DMS53 treated with DMSO at 0.1 percent for 48 hours (cell line): ENCODE data around the gene LZTR1.

Source experiments
- DNase-seq: peaks from one replicate; lab custom pipeline; 2025; ENCODE audit not compliant: unreplicated experiment; lab: John Stamatoyannopoulos, UW

LZTR1 gene

DNA sequence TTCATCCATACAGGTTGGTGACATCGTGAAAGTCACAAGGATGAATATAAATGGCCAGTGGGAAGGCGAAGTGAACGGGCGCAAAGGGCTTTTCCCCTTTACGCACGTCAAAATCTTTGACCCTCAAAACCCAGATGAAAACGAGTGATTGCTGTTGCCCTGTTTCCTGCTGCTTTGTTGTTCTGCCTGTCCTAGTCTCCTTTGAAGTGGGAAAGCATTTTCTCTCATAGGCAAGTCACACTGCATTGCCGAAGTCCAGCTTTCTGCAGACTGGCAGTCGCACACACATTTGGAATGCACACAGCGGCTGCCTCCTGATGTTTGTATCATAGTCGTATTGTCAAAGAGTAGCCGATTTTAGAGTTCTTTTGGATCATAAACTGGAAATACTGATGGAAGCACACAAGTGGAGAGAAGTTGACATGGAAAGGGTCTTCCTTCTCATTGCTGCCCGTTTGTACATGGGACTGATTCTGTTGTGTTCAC is 32.4 kb upstream of the LZTR1 start:
- DNase-seq, result no peak

DNA sequence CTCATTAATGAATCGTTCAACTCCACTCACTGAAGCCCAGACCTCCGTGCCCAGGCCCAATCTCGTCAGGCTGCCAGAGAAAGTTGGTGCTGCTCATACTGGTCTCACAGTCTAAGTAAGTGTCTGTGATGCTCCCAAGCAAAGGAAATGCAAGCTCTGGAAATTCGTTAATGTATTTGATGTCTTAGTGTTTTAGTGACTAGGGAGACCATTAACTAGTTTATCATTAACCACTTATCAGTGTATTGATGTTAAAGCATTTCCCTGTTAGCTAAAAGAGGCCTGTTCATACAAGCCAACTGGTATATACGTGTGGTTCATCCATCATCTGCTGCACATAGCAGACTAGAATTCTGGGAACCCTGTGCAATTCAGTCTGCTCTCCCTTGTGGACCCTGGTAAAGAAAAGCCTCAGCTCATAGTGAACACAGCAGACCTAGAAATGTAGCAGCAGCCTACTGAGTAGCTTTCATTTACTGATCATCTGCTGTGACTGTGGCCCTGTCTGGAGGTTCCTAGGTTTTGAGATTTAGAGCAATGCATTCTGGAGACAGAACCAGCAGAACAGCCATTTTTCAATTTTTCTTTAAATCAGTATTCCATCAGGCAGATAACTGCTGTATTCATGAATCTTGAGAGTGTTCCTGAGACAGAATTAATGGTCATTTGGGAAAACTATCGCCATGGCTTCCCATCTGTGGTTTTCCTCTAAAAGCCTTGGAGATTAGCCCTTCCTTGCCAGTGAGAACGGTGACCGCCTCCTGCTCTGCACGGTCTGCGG is 30.8 kb upstream of the LZTR1 start:
- DNase-seq, result no peak

DNA sequence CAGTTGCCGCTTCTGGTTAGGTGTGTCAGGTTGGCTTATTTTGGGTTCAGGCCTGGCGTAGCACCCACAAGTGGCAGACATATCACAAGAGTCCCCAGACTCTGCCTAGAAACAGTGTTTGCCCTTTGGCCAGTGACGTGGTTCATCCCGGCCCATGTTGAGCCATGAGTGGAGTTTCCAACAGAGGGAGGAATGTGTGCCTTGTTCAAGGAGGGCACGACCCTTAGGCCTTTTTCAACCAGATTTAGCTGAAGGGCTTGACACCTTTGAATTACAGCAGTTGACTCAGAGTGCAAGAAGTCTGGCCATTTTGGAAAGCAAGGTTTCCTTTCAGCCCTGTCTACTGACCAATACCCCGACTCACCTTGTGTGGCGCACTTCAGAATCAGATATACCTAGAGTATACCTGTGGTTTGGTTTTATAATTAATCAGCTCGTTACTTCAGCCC is 30.1 kb upstream of the LZTR1 start:
- no peak for DNase-seq

DNA sequence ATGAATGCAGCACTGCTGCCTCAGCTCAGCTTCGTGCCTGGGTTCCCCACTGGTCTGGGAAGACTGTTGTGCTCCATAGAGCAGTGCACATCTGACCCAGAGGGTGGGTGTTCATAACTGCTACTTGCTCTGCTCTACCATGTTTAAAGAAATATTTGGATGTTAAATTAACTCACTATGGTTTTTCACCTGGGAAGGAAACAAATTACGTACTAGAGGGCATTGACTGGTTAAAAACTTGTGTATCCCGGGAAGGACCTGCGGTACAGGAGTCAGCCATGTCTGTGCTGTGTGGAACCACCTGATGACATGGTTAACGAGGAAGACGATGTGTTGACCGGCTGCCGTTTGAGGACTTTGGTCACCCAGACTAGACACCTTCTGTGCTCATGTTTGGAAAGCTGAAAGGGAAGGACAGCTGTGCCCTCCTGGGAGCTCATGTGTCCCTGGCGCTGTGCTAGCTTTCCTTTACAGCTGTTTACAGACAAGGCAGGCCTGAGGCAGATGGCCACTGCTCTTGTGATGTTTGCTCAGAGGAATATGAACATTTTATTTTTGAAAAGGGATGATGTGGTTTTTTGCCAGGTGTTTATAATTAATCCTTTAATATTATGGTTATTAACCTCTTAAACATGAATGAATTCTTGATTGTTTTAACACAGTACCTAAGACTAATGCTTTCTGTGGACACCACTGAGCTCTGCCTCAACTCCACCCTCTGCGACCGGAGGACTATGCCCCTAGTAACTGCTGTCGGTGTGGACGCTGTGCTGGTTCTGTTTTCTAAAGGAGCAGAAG is 29.4 kb upstream of the LZTR1 start:
- peak; percentile 72 for DNase-seq

DNA sequence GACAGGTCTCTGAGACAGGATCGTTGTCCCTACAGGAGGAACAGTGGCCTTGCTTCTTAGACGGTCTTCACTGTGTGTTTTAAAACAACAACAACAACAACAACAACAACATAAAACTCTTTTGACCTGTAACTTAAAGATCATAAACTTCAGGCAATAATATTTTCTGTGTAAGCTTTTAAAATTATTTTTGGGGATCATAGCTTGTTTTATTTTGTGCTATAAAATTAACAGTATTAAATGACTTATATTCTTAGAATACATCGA is 28.8 kb upstream of the LZTR1 start:
- no peak for DNase-seq

DNA sequence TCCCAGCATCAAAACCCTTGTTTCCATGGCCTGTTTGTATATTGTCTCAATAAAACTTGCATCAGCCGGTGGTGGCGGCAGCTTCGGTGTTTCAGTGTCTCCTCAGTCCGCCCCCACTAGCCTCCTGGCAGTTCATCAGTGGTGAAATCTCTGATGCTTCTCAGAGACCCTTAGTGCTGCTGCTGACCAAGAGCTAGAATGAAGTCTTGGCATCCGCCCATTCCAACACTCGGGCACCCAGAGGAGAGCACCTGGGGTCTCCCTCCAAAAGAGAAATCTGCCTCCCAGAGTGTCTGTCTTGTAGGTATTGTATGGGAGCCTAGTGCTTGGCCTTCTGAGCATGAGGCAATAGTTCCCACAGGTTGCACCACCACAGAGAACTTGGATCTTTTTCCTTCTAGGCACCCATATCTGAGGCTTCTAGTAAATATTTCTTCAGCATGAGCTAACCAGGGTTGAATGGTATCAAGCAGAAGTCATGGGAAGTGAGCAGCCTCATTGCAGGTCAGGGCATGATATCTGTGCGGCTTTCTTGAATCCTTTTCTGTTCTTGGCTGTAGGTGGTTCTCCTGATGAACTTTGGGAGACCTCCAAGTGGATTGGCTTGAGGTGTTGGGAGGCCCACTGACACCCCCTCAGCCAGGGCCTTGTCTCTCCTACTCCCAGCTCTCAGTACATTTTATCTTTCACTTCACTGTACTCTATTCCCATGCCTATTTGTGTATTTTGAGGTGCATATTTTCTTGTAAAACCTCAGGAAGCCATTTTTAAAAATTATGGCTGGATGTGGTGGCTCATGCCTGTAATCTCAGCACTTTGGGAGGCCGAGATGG is 28.2 kb upstream of the LZTR1 start:
- DNase-seq, result no peak

DNA sequence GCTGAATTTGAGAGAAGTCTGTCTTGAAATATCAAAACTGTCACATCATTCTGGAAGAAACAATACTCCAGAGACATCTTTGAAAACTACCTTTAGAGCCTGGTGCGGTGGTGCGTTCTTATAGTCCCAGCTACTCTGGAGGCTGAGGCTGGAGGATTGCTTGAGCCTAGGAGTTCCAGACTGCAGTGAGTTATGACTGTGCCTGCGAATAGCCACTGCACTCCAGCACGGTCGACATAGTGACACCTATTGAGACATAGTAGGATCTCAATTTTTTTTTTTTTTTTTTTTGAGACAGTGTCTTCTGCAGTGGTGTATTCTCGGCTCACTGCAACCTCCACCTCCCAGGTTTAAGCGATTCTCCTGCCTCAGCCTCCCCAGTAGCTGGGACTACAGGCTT is 26.5 kb upstream of the LZTR1 start:
- DNase-seq, result no peak

DNA sequence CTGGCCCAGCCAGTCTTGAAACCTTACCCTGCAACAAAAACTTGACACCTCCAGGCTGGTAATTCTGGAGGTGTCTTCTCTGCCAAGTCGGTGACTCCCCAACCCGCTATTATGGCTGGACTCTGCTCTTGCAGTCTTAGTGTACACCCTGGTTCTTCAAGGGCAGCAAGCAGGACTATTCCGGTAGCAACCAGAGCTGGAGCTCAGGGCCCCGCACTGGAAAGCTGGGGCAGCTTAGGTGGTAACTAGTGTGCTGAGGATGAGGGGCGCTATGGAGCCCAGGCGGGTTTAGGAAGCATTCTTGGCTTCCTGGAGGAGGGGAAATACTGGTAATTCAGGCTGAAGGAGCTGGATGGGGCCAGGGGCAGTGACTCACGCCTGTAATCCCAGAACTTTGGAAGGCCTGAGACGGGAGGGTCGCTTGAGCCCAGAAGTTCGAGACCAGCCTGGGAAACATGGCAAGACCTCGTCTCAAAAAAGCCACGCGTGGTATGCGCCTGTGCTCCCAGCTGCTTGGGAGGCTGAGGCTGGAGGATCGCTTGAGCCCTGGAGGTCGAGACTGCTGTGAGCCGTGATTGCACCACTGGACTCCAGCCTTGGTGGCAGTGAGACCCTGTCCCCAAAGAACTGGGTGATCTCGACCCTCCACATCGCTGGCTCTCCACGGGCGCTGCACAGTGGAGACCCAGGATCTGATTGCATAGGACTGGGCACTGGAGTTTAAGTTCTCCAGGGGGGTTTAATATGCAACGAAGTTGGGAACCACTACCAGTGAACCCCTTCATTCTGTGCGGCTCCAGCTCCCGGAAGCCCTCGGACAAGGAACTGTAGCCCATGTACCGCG is 25.6 kb upstream of the LZTR1 start:
- no peak for DNase-seq

DNA sequence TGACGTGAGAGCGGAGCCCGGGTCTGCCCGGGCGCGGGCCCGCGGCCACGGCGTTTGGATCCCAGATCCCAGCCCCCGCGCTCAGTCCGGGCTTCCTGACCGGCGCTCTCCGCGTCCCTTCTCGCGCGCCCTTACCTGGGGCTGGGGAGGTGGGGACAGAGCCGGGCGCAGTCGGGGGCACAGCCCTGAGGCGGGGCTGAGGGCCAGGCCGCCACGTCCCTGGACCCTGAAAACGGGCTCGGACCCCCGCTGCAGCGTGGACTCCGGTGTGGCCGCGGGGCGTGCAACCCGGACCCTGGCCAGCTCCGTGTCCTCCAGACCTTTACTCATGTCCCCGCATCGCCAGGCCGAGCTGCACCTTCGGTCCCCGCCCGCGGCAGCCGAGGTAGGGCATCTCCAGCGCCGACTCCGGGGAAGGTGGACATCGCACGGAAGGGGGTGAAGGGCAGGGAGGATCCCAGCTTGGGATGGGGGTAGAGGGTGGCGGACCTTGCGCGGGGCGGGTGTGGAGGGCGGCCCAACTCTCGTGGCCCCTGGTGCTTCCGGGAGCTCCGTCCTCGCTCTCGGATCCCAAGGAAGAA is 24.9 kb upstream of the LZTR1 start:
- no peak for DNase-seq

DNA sequence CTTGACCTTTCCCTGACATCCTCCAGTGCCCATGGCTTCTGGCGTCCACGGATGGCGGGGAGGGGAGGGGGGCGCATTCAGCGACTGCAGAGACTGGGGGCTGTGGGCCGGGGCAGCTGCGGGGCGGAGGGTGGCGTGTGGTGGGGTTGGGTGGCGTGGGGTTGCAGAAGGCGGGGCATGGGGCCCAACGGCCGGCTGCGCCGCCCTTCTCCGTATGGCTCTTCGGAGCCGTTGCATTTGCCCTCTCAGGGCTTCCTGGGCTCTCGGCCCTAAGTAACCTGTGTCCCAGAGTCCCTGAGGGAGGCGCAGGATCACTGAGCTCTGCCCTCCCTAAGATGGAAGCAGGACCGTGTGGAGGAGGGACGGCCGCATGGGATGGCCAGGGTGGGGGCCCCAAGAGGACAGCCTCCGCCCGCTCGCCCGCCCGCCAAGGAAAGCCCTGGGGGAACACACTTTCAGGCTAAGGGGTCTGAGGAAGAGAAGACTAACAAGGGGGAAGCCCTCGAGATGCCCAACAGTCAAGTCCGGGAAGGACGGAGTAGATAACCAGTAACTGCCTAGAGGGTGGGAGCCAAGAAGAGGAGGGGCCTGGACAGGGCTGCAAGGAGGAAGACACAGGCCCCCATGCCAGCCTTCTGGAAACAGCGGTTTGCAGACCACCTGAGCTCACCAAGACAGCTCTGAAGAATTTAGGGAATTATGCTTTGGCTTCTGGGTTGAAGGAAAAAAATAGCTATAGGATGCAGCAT is 24.2 kb upstream of the LZTR1 start:
- DNase-seq, result no peak

DNA sequence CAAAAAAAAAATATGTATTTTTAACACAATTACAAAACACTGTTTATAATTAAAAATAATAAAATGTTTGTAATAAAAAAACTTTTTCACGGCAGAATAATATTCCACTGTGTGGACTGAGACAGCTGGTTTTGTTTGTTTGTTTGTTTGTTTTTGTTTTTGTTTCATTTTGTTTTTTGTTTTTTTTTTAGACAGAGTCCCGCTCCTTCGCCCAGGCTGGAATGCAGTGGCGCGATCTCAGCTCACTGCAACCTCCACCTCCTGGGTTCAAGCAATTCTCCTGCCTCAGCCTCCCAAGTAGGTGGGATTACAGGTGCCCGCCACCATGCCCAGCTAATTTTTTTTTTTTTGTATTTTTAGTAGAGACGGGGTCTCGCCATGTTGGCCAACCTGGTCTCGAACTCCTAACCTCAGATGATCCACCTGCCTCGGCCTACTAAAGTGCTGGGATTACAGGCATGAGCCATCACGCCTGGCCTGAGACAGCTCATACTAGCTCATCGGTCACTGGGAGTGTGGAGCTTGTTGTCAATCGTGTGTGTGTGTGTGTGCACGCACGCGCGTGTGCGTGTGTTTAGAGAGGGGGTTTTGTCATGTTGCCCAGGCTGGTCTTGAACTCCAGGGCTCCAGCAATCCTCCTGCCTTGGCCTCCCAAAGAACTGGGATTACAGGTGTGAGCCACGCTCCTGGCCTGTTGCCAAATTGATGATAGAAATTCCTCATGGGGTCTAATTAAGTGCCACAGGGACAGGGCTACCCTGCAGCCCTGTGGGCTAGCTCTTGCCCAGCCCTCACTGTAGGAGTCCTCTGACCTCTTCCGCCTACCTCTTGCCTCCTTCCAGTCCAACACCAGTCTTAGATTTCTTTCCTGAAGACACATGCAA is 22.3 kb upstream of the LZTR1 start:
- no peak for DNase-seq

DNA sequence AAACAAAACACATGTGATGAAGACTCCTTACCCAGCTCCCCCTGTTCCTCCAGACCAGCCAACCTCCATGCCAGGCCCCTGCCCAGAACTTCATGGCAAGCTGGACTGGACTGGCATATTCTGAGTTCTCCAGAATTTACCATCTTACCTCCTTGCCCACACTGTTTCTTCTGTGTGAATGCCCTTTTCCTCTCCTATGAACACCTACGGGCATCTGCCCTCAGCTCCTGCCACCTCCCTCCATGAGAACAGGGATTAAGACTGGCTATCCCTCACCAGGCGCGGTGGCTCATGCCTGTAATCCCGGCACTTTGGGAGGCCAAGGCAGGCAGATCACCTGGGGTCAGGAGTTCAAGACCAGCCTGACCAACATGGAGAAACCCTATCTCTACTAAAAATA is 21.5 kb upstream of the LZTR1 start:
- no peak for DNase-seq

DNA sequence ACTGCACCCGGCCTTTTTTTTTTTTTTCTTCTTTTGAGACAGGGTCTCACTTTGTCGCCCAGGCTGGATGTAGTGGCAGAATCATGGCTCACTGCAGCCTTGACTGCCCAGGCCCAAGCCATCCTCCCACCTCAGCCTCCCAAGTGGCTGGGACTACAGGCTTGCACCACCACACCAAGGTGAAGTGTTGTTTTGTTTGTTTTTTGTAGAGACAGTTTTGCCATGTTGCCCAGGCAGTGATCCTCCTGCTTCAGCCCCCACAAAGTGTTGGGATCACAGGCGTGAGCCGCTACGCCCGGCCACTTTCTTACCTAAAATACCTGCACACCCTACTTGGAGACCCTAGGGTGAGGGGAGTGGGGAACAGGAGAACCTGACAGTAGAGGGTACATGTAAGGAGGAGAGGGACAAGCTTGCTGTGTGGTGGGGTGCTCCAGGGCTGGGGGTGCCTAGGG is 19.6 kb upstream of the LZTR1 start:
- DNase-seq, result no peak

DNA sequence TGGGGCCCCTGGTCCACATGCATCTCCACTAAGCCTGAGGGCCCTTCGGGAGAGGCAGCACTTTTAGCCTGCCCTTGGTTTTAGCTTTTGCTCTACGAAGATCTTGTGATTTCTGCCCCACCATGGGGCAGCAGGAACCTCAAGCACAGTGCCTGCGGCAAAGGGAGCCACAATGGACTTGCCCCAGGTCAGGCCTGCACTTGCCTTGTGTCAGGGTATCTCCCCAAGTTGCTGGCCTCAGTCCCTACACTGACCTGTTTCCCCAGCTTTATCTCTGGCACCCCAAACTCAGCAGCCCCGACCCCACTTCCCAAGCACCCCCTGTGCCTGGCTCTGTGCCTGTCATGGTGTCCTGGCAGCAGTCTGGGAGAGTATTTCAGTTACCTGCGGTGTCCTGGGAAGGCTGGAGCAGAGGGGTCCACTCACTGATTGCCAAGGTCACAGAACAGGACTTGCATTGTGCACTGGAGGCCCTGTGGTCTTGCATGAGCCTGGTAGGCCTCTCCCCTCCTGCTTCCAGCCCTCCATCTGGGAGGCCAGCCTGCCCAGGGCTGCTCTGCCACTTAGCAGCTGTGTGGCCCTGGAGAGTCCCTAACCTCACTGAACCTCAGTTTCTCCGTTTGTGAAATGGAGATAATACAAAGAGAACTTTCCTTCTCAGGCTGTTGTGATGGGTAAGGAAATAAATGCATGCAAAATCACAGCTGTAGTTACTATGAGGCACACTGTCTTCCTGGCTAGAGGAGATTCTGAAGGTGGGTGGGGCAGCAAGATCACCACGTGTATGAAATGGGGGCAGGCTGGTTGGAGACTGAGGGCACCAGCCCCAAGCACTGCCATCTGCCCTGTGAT is 18.7 kb upstream of the LZTR1 start:
- no peak for DNase-seq

DNA sequence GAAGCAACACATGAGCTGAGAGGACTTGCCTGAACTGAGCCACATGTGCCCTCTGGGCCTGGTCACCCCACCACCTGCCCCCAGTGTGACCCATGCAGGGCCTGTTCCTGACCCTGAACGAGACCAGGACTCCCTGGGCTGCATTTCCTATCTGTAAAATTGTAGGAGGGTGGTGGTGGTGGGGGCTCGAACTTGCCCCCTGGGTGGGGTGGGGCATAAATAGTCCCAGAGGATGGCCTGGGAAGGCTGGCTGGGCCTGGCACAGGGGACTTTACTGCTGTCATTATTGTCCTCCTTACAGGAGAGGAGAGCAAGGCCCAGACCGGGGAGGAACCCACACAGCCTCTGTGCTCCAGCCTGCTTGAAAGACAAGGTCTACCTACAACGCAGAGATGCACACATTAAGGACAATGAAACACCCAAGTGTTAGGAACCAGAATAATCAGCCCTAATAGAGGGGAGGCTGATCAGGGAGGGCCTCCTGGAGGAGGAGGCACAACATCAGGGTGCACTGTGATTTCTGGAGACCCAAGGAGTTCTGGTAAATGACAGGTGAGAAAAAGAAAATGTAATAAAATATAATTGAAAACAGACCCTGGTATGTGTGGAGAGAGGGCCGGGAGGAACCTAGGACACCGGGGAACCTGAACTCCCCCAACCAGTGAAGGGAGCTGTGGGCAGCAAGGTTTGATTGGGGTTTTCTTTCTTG is 17.9 kb upstream of the LZTR1 start:
- no peak for DNase-seq

DNA sequence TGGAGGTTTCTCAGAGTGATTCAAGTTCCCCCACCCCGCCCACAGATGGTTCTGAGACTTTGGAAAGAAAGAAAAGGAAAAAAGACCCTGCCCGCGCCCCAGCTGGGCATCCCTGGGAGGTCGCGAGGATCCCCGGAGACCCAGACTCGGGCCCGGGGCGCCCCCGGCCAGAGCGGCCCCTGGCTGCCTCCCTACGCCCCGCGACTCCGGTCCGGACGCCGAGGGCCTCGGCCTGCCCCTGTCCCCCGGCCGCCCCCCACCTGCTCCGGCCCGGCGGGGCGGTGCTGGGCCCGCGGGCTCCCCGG is 17.3 kb upstream of the LZTR1 start:
- no peak for DNase-seq
